NOMO-1 (cell line): ENCODE measurements around the gene SLC2A1.

Experiments used
- DNase-seq, 2 experiments: peaks; one replicate each; lab custom pipeline; 2025; ENCODE audit not compliant: unreplicated experiment in 2 of 2; lab: John Stamatoyannopoulos, UW

SLC2A1 gene

GRCh38 chr1:42944246-42944928, 14.3 kb downstream of the SLC2A1 start:
- peak; percentile 53 to 60 for DNase-seq

- no peak for DNase-seq
These were observed 14.9 kb downstream of the SLC2A1 start for GRCh38 chr1:42943728-42944127.

GRCh38 chr1:42943166-42943565, 15.5 kb downstream of the SLC2A1 start:
- no peak for DNase-seq

GRCh38 chr1:42942444-42942843, 16.2 kb downstream of the SLC2A1 start:
- no peak for DNase-seq

- peak; percentile 44 to 61 for DNase-seq
These were observed 16.9 kb downstream of the SLC2A1 start for GRCh38 chr1:42941640-42942330.

GRCh38 chr1:42940851-42941639, 17.6 kb downstream of the SLC2A1 start:
- DNase-seq = peak; percentile 47 to 89

- peak in 1 of 2 experiments; percentile 40 for DNase-seq
These were observed 19.7 kb downstream of the SLC2A1 start for GRCh38 chr1:42938645-42939615.

- DNase-seq = peak; percentile 89 to 95
These were observed 20.6 kb downstream of the SLC2A1 start for GRCh38 chr1:42937836-42938644.

- peak; percentile 67 to 75 for DNase-seq
These were observed 21.4 kb downstream of the SLC2A1 start for GRCh38 chr1:42937141-42937696.

GRCh38 chr1:42936309-42937078, 22.2 kb downstream of the SLC2A1 start:
- peak; percentile 36 to 47 for DNase-seq

- DNase-seq = no peak
These were observed 22.7 kb downstream of the SLC2A1 start for GRCh38 chr1:42935971-42936308.

- no peak for DNase-seq
These were observed 23.3 kb downstream of the SLC2A1 start for GRCh38 chr1:42935313-42935895.

- DNase-seq = no peak
These were observed 23.9 kb downstream of the SLC2A1 start for GRCh38 chr1:42934541-42935312.

- no peak for DNase-seq
These were observed 24.8 kb downstream of the SLC2A1 start for GRCh38 chr1:42933610-42934491.

GRCh38 chr1:42933060-42933586, 25.5 kb downstream of the SLC2A1 start:
- DNase-seq = no peak

GRCh38 chr1:42932442-42932941, 26.2 kb downstream of the SLC2A1 start:
- no peak for DNase-seq
